Erythroblast (primary cell): Measurements from ENCODE around the gene CPLX3.

ENCODE experiments used
- GATA1 ChIP-seq: IDR thresholded peaks from 2 replicates; pipeline ENCODE4 v1.6.1; 2011; ENCODE audit warnings: low read depth, mild to moderate bottlenecking, control low read depth, low read length, moderate library complexity
- POLR2A ChIP-seq: IDR thresholded peaks from 2 replicates; pipeline ENCODE4 v1.6.1; 2011; ENCODE audit warnings: mild to moderate bottlenecking, low read length

GRCh38 chr15:74780523-74781430, 45.6 kb upstream of the CPLX3 start:
- TF ChIP-seq POLR2A = no peak
- no peak for TF ChIP-seq GATA1
